Endodermal cell (in vitro differentiated cells): ENCODE results near the gene TUBA4B. TPM values are rescaled to one million over a fixed set of nuclear protein-coding genes. Genes with fewer than 3 reads are reported as not detected.

Experiments
- DNase-seq: peaks from one replicate; pipeline ENCODE4 v3.0.0-alpha.2; 2017
- H3K27ac ChIP-seq: 2 replicates; pipeline ENCODE4 v1.5.1; 2013; ENCODE audit warnings: mild to moderate bottlenecking, low read depth, low read length, moderate library complexity
- H3K27me3 ChIP-seq: 2 replicates; pipeline ENCODE4 v1.6.1; 2013; ENCODE audit warnings: mild to moderate bottlenecking, low read length, moderate library complexity; ENCODE audit not compliant: insufficient read depth, control insufficient read depth, poor library complexity, severe bottlenecking
- H3K36me3 ChIP-seq: 2 replicates; pipeline ENCODE4 v1.7.0; 2013; ENCODE audit warnings: mild to moderate bottlenecking, low read length, moderate library complexity; ENCODE audit not compliant: control insufficient read depth, insufficient read depth
- H3K4me1 ChIP-seq: one replicate; pipeline ENCODE4 v1.7.0; 2013; ENCODE audit warnings: low read length; ENCODE audit not compliant: control insufficient read depth, insufficient read depth
- H3K4me3 ChIP-seq: 2 replicates; pipeline ENCODE4 v1.5.1; 2013; ENCODE audit warnings: mild to moderate bottlenecking, low read length, moderate library complexity
- H3K9ac ChIP-seq: 2 replicates; pipeline ENCODE4 v1.6.1; 2013; ENCODE audit warnings: mild to moderate bottlenecking, low read length, moderate library complexity; ENCODE audit not compliant: poor library complexity, severe bottlenecking; ENCODE audit errors: extremely low read depth
- H3K9me3 ChIP-seq: 2 replicates; pipeline ENCODE4 v1.6.1; 2013; ENCODE audit warnings: mild to moderate bottlenecking, low read length, moderate library complexity; ENCODE audit not compliant: control insufficient read depth
- H3K27ac Mint-ChIP-seq: 2 replicates; pipeline ENCODE4 v1.8.0; 2020; ENCODE audit warnings: mixed read lengths
- H3K27me3 Mint-ChIP-seq: 2 replicates; pipeline ENCODE4 v1.8.0; 2021; ENCODE audit warnings: mild to moderate bottlenecking, mixed read lengths; ENCODE audit not compliant: insufficient read depth
- H3K36me3 Mint-ChIP-seq: 2 replicates; pipeline ENCODE4 v1.8.0; 2020; ENCODE audit warnings: low read depth, mixed read lengths
- H3K4me1 Mint-ChIP-seq: 2 replicates; pipeline ENCODE4 v1.8.0; 2020; ENCODE audit warnings: mixed read lengths
- H3K4me3 Mint-ChIP-seq: 2 replicates; pipeline ENCODE4 v1.8.0; 2020; ENCODE audit warnings: mild to moderate bottlenecking, moderate library complexity, mixed read lengths
- H3K9me3 Mint-ChIP-seq: 2 replicates; pipeline ENCODE4 v1.8.0; 2020; ENCODE audit warnings: mild to moderate bottlenecking, mixed read lengths
- CTCF ChIP-seq: fragments of 200-600 bp; sonication (generic); conservative IDR thresholded peaks from 2 replicates; pipeline ENCODE4 v1.5.0; 2021; ENCODE audit warnings: antibody characterized with exemption, mild to moderate bottlenecking
- WGBS, 2 experiments: methylation state at CpG; one replicate each; pipeline versions ENCODE4 v1.1.5 to v1.1.7; 2013; ENCODE audit warnings: missing lambda C conversion rate in 2 of 2, mixed read lengths in 1 of 2; ENCODE audit not compliant: insufficient coverage in 1 of 2, insufficient read length in 1 of 2; 5-methylcytosine and 5-hydroxymethylcytosine counted together
- total RNA-seq, 2 donors: library from RNA; stranded (reverse); fragmentation: NEBNext Ultra II Directional in 1 of 2; extraction: Animal tissue kit (Norgen Biotek cat#: 25700) in 1 of 2; gene quantifications; 2 replicates in 1 of 2; 3 replicates in 1 of 2; pipeline ENCODE4 v1.2.1, GENCODE V29; 2021

Gene TUBA4B
- total RNA-seq, 2 donors from 2014 or later, result not detected

GRCh38 chr2:219273937-219274336 lies 20.9 kb downstream of the TUBA4B start:
- Histone ChIP-seq H3K27ac (peak overlapping the region; percentile 66), H3K9ac (peak overlapping the region; percentile 29), H3K9me3 (no peaks in the 10 kb centered on the region), H3K36me3 (no peaks in the 10 kb centered on the region), H3K4me3 (no peak overlapping the region), H3K27me3 (peaks cover 7% of the 10 kb centered on the region), H3K4me1 (peaks cover 17% of the 10 kb centered on the region)
- H3K9me3 Mint-ChIP-seq, result no peaks in the 10 kb centered on the region
- DNase-seq, result no peak
- no peak overlapping the region for H3K4me3 Mint-ChIP-seq
- 91% methylated on average over 3 of the region's 3 CpGs; no CpG with 5 or more reads in 1 of the 2 experiments for WGBS, 2 experiments
- H3K27ac Mint-ChIP-seq, result peak overlapping the region; percentile 94
- H3K36me3 Mint-ChIP-seq, result no peaks in the 10 kb centered on the region
- H3K27me3 Mint-ChIP-seq, result peaks cover 28% of the 10 kb centered on the region
- no peak for TF ChIP-seq CTCF
- H3K4me1 Mint-ChIP-seq, result peaks cover 25% of the 10 kb centered on the region

- WGBS, 2 experiments, result 55 to 63% methylated on average over 4 to 6 of the region's 6 CpGs
- Mint-ChIP-seq H3K27ac (peak overlapping the region; percentile 94), H3K4me1 (peaks cover 25% of the 10 kb centered on the region), H3K27me3 (peaks cover 23% of the 10 kb centered on the region), H3K36me3 (no peaks in the 10 kb centered on the region), H3K9me3 (no peaks in the 10 kb centered on the region), H3K4me3 (no peak overlapping the region)
- DNase-seq, result peak; percentile 89
- peak overlapping the region; percentile 29 for H3K9ac ChIP-seq
- H3K9me3 ChIP-seq, result no peaks in the 10 kb centered on the region
- TF ChIP-seq CTCF, result no peak
- H3K4me3 ChIP-seq, result no peak overlapping the region
- no peaks in the 10 kb centered on the region for H3K36me3 ChIP-seq
- peak overlapping the region; percentile 66 for H3K27ac ChIP-seq
- H3K4me1 ChIP-seq, result peaks cover 17% of the 10 kb centered on the region
- peaks cover 7% of the 10 kb centered on the region for H3K27me3 ChIP-seq
Observed at GRCh38 chr2:219274361-219274921, 21.4 kb downstream of the TUBA4B start.

- H3K9me3 Mint-ChIP-seq, result no peaks in the 10 kb centered on the region
- Histone ChIP-seq H3K4me3 (peak overlapping the region; percentile 86), H3K4me1 (peaks cover 31% of the 10 kb centered on the region), H3K36me3 (peaks cover 23% of the 10 kb centered on the region), H3K27ac (peak overlapping the region; percentile 95), H3K27me3 (no peaks in the 10 kb centered on the region), H3K9me3 (no peaks in the 10 kb centered on the region), H3K9ac (peak overlapping the region; percentile 94)
- peaks cover 43% of the 10 kb centered on the region for H3K4me1 Mint-ChIP-seq
- peak overlapping the region; percentile 96 for H3K27ac Mint-ChIP-seq
- H3K36me3 Mint-ChIP-seq, result peaks cover 15% of the 10 kb centered on the region
- TF ChIP-seq CTCF, result peak; percentile 97
- peak overlapping the region; percentile 74 for H3K4me3 Mint-ChIP-seq
- DNase-seq, result peak; percentile 98
- H3K27me3 Mint-ChIP-seq, result no peaks in the 10 kb centered on the region
- 34 to 40% methylated on average over 21 to 25 of the region's 25 CpGs for WGBS, 2 experiments
Observed at GRCh38 chr2:219277703-219278654, 24.9 kb downstream of the TUBA4B start.
